Endothelial cell of umbilical vein (primary cell): Measurements from ENCODE around the gene CEACAM21.

Experiments
- EZH2 ChIP-seq: IDR thresholded peaks from 2 replicates; pipeline ENCODE4 v1.6.1; 2012; ENCODE audit warnings: borderline replicate concordance, low read depth, mild to moderate bottlenecking, moderate library complexity, low read length, inconsistent platforms; ENCODE audit not compliant: severe bottlenecking
- TF ChIP-seq, protein P1 (sequence below), 2 donors: IDR thresholded peaks; 1 replicate in 1 of 2; 2 replicates in 1 of 2; pipeline ENCODE4 v1.5.1; 2011; ENCODE audit warnings: low read length in 2 of 2, mild to moderate bottlenecking in 2 of 2, moderate library complexity in 2 of 2, control low read depth in 1 of 2, inconsistent platforms in 1 of 2, low read depth in 1 of 2; ENCODE audit not compliant: insufficient read depth in 1 of 2; ENCODE audit errors: extremely low read depth in 1 of 2
- TF ChIP-seq, protein P2 (sequence below): IDR thresholded peaks from 2 replicates; pipeline ENCODE4 v1.6.1; 2011; ENCODE audit not compliant: insufficient read depth, insufficient read length

DNA sequence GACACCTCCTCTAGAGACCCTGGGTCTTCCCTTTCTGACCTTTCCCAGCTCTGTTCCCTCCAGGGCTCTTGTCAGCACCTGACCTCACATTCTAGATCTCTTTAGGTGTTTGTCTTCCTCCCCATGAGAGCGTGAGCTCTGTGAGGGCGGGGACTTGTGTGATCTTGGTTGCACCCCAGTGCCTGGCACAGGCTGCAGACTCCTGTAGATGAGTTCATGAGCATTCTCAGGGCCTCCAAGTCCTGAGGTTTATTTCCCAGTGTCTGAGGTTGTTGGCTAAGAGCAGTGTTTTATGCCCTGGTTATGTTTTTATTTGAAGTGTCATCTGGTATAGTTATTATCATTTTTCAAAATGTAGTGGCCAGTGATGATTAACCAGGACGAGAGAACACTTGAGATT is 50.3 kb downstream of the CEACAM21 start:
- TF ChIP-seq, protein P1, sequence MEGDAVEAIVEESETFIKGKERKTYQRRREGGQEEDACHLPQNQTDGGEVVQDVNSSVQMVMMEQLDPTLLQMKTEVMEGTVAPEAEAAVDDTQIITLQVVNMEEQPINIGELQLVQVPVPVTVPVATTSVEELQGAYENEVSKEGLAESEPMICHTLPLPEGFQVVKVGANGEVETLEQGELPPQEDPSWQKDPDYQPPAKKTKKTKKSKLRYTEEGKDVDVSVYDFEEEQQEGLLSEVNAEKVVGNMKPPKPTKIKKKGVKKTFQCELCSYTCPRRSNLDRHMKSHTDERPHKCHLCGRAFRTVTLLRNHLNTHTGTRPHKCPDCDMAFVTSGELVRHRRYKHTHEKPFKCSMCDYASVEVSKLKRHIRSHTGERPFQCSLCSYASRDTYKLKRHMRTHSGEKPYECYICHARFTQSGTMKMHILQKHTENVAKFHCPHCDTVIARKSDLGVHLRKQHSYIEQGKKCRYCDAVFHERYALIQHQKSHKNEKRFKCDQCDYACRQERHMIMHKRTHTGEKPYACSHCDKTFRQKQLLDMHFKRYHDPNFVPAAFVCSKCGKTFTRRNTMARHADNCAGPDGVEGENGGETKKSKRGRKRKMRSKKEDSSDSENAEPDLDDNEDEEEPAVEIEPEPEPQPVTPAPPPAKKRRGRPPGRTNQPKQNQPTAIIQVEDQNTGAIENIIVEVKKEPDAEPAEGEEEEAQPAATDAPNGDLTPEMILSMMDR (IDR thresholded peaks at IDR 0.05; ENCODE audit: extremely low read depth in 1 of 2, insufficient read depth in 1 of 2, low read depth in 1 of 2, low read length in 2 of 2): no peak
- TF ChIP-seq, protein P2, sequence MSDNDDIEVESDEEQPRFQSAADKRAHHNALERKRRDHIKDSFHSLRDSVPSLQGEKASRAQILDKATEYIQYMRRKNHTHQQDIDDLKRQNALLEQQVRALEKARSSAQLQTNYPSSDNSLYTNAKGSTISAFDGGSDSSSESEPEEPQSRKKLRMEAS: no peak
- TF ChIP-seq EZH2: no peak
